ENCODE results near the gene CATSPER4. TPM values are rescaled to one million over a fixed set of nuclear protein-coding genes. Genes with fewer than 3 reads are reported as not detected.

CATSPER4 gene
- total and polyA plus RNA-seq, 2 of the 8 experiments (the other 6 are each of a cell fraction or from before 2014, with no cell fraction given) = 0.65 to 0.83 TPM

DNA sequence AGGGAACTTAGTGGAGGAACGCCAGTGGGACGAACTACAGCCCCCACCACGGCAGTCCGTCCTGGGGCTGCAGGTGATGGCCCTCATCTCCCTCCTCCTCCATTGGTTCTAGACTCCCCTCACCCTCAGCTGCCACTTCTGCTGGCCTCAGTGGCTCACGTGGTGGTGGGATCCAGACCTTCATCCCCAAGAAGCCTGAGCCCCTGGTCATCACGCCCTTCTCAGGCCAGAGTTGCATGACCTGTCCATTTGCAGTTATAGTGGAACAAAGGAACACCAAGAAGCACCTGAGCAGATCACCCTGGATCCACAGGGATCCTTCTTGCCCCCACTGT lies 44.5 kb upstream of the CATSPER4 start (continued):
- TF ChIP-seq, protein P1, sequence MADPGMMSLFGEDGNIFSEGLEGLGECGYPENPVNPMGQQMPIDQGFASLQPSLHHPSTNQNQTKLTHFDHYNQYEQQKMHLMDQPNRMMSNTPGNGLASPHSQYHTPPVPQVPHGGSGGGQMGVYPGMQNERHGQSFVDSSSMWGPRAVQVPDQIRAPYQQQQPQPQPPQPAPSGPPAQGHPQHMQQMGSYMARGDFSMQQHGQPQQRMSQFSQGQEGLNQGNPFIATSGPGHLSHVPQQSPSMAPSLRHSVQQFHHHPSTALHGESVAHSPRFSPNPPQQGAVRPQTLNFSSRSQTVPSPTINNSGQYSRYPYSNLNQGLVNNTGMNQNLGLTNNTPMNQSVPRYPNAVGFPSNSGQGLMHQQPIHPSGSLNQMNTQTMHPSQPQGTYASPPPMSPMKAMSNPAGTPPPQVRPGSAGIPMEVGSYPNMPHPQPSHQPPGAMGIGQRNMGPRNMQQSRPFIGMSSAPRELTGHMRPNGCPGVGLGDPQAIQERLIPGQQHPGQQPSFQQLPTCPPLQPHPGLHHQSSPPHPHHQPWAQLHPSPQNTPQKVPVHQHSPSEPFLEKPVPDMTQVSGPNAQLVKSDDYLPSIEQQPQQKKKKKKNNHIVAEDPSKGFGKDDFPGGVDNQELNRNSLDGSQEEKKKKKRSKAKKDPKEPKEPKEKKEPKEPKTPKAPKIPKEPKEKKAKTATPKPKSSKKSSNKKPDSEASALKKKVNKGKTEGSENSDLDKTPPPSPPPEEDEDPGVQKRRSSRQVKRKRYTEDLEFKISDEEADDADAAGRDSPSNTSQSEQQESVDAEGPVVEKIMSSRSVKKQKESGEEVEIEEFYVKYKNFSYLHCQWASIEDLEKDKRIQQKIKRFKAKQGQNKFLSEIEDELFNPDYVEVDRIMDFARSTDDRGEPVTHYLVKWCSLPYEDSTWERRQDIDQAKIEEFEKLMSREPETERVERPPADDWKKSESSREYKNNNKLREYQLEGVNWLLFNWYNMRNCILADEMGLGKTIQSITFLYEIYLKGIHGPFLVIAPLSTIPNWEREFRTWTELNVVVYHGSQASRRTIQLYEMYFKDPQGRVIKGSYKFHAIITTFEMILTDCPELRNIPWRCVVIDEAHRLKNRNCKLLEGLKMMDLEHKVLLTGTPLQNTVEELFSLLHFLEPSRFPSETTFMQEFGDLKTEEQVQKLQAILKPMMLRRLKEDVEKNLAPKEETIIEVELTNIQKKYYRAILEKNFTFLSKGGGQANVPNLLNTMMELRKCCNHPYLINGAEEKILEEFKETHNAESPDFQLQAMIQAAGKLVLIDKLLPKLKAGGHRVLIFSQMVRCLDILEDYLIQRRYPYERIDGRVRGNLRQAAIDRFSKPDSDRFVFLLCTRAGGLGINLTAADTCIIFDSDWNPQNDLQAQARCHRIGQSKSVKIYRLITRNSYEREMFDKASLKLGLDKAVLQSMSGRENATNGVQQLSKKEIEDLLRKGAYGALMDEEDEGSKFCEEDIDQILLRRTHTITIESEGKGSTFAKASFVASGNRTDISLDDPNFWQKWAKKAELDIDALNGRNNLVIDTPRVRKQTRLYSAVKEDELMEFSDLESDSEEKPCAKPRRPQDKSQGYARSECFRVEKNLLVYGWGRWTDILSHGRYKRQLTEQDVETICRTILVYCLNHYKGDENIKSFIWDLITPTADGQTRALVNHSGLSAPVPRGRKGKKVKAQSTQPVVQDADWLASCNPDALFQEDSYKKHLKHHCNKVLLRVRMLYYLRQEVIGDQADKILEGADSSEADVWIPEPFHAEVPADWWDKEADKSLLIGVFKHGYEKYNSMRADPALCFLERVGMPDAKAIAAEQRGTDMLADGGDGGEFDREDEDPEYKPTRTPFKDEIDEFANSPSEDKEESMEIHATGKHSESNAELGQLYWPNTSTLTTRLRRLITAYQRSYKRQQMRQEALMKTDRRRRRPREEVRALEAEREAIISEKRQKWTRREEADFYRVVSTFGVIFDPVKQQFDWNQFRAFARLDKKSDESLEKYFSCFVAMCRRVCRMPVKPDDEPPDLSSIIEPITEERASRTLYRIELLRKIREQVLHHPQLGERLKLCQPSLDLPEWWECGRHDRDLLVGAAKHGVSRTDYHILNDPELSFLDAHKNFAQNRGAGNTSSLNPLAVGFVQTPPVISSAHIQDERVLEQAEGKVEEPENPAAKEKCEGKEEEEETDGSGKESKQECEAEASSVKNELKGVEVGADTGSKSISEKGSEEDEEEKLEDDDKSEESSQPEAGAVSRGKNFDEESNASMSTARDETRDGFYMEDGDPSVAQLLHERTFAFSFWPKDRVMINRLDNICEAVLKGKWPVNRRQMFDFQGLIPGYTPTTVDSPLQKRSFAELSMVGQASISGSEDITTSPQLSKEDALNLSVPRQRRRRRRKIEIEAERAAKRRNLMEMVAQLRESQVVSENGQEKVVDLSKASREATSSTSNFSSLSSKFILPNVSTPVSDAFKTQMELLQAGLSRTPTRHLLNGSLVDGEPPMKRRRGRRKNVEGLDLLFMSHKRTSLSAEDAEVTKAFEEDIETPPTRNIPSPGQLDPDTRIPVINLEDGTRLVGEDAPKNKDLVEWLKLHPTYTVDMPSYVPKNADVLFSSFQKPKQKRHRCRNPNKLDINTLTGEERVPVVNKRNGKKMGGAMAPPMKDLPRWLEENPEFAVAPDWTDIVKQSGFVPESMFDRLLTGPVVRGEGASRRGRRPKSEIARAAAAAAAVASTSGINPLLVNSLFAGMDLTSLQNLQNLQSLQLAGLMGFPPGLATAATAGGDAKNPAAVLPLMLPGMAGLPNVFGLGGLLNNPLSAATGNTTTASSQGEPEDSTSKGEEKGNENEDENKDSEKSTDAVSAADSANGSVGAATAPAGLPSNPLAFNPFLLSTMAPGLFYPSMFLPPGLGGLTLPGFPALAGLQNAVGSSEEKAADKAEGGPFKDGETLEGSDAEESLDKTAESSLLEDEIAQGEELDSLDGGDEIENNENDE (IDR thresholded peaks at IDR 0.05; ENCODE audit: insufficient replicate concordance, low read length) = no peak
- TF ChIP-seq CREB1 (IDR thresholded peaks at IDR 0.05) = no peak
- no peak for TF ChIP-seq TBP (IDR thresholded peaks at IDR 0.05; ENCODE audit: low read depth, low read length)
- TF ChIP-seq SAP30 (IDR thresholded peaks at IDR 0.05; ENCODE audit: insufficient read depth, insufficient replicate concordance, low read length) = no peak
- no peak for TF ChIP-seq GABPA (IDR thresholded peaks at IDR 0.05; ENCODE audit: borderline replicate concordance, insufficient read depth, low read length)
- no peak for TF ChIP-seq SIX5 (IDR thresholded peaks at IDR 0.05; ENCODE audit: low read depth, low read length)
- TF ChIP-seq CHD1 (IDR thresholded peaks at IDR 0.05; ENCODE audit: low read depth, low read length) = no peak
- no peak for TF ChIP-seq NRF1 (IDR thresholded peaks at IDR 0.05; ENCODE audit: low read depth, low read length)
- TF ChIP-seq, protein P2, sequence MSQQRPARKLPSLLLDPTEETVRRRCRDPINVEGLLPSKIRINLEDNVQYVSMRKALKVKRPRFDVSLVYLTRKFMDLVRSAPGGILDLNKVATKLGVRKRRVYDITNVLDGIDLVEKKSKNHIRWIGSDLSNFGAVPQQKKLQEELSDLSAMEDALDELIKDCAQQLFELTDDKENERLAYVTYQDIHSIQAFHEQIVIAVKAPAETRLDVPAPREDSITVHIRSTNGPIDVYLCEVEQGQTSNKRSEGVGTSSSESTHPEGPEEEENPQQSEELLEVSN (IDR thresholded peaks at IDR 0.05) = no peak
- no peak for TF ChIP-seq CTBP2 (IDR thresholded peaks at IDR 0.05; ENCODE audit: borderline replicate concordance, insufficient read depth, insufficient read length, low read length)
- no peak for TF ChIP-seq TCF12 (IDR thresholded peaks at IDR 0.05; ENCODE audit: low read depth, low read length)
- TF ChIP-seq SRF (IDR thresholded peaks at IDR 0.05; ENCODE audit: low read depth, low read length) = no peak

Data from H1 (cell line).